ENCODE results near the gene LEP.

DNA sequence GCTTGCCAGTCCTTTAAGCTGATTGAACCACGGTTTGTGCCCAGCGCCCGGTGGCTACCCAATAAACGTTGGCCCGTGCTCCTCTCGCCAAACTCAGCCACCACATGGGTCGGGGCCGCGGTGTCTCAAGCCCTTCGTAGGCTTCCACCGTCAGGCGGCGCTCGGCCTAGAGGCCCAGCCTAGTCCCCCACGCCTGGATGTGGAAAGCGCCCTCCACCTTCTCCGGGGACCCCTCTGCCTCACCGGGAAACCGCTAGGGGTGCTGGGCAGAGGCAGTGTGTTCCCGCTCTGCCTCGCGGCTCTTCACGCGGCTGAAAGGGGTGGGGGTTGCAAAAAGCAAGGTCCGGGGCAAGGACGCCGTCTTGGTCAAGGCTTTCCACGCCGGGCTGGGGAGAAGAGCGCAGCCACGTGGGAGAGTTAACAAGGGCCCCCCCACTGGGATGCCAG, 29.8 kb downstream of the LEP start:
- TF ChIP-seq, protein P1, sequence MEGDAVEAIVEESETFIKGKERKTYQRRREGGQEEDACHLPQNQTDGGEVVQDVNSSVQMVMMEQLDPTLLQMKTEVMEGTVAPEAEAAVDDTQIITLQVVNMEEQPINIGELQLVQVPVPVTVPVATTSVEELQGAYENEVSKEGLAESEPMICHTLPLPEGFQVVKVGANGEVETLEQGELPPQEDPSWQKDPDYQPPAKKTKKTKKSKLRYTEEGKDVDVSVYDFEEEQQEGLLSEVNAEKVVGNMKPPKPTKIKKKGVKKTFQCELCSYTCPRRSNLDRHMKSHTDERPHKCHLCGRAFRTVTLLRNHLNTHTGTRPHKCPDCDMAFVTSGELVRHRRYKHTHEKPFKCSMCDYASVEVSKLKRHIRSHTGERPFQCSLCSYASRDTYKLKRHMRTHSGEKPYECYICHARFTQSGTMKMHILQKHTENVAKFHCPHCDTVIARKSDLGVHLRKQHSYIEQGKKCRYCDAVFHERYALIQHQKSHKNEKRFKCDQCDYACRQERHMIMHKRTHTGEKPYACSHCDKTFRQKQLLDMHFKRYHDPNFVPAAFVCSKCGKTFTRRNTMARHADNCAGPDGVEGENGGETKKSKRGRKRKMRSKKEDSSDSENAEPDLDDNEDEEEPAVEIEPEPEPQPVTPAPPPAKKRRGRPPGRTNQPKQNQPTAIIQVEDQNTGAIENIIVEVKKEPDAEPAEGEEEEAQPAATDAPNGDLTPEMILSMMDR (IDR thresholded peaks at IDR 0.05), result no peak
- TF ChIP-seq EZH2 (IDR thresholded peaks at IDR 0.05; ENCODE audit: borderline replicate concordance, insufficient read depth, low read depth, low read length, poor library complexity, severe bottlenecking), result no peak

All from B cell (primary cell).